Astrocyte (in vitro differentiated cells and primary cell): ENCODE measurements around the gene LNX2. TPM values are rescaled to one million over a fixed set of nuclear protein-coding genes. Genes with fewer than 3 reads are reported as not detected.
A peak's percentile ranks its signal among the peaks of the same experiment; 100 is the strongest.

ENCODE experiments used
- DNase-seq: peaks from one replicate; pipeline ENCODE4 v3.0.0-alpha.2; 2010; ENCODE audit warnings: low read depth
- FAIRE-seq: peaks from 2 replicates; lab custom pipeline; 2011; peaks lifted over from hg19 to GRCh38; lab: Jason Lieb, UNC
- H2AFZ ChIP-seq: 2 replicates; pipeline ENCODE4 v1.6.0; 2012; ENCODE audit warnings: low read depth, low read length, inconsistent platforms
- H3K27ac ChIP-seq: 2 replicates; pipeline ENCODE4 v1.5.1; 2011; ENCODE audit warnings: low read depth, low read length, inconsistent platforms
- H3K27me3 ChIP-seq: 2 replicates; pipeline ENCODE4 v1.6.0; 2011; ENCODE audit warnings: low read length, inconsistent platforms; ENCODE audit not compliant: insufficient read depth
- H3K36me3 ChIP-seq: 2 replicates; pipeline ENCODE4 v1.5.1; 2011; ENCODE audit warnings: low read length, inconsistent platforms; ENCODE audit not compliant: insufficient read depth
- H3K4me1 ChIP-seq: 2 replicates; pipeline ENCODE4 v1.5.1; 2011; ENCODE audit warnings: low read length, inconsistent platforms; ENCODE audit not compliant: insufficient read depth
- H3K4me2 ChIP-seq: 2 replicates; pipeline ENCODE4 v1.6.0; 2012; ENCODE audit warnings: low read length, inconsistent platforms
- H3K4me3 ChIP-seq: 2 replicates; pipeline ENCODE4 v1.5.1; 2011; ENCODE audit warnings: low read depth, mild to moderate bottlenecking, low read length, inconsistent platforms; ENCODE audit not compliant: insufficient read depth
- H3K79me2 ChIP-seq: 2 replicates; pipeline ENCODE4 v1.6.0; 2012; ENCODE audit warnings: mild to moderate bottlenecking, low read length, inconsistent platforms; ENCODE audit not compliant: insufficient read depth
- H3K9ac ChIP-seq: 2 replicates; pipeline ENCODE4 v1.6.0; 2012; ENCODE audit warnings: mild to moderate bottlenecking, low read length, inconsistent platforms
- H3K9me3 ChIP-seq: 2 replicates; pipeline ENCODE4 v1.5.1; 2012; ENCODE audit warnings: low read depth, mild to moderate bottlenecking, low read length, inconsistent platforms; ENCODE audit not compliant: insufficient read depth
- H4K20me1 ChIP-seq: 2 replicates; pipeline ENCODE4 v1.6.0; 2012; ENCODE audit warnings: low read length, inconsistent platforms; ENCODE audit not compliant: insufficient read depth
- H3K27ac Mint-ChIP-seq: one replicate; pipeline ENCODE4 v1.8.0; 2021; ENCODE audit warnings: mild to moderate bottlenecking, mixed read lengths; ENCODE audit not compliant: unreplicated experiment
- H3K27me3 Mint-ChIP-seq: one replicate; pipeline ENCODE4 v1.8.0; 2021; ENCODE audit warnings: low read depth, mixed read lengths; ENCODE audit not compliant: unreplicated experiment
- H3K36me3 Mint-ChIP-seq: one replicate; pipeline ENCODE4 v1.8.0; 2021; ENCODE audit warnings: low read depth, mixed read lengths; ENCODE audit not compliant: unreplicated experiment
- H3K4me1 Mint-ChIP-seq: one replicate; pipeline ENCODE4 v1.8.0; 2021; ENCODE audit warnings: low read depth, mixed read lengths; ENCODE audit not compliant: unreplicated experiment
- H3K4me3 Mint-ChIP-seq: one replicate; pipeline ENCODE4 v1.8.0; 2021; ENCODE audit warnings: mild to moderate bottlenecking, moderate library complexity, mixed read lengths; ENCODE audit not compliant: unreplicated experiment
- H3K9me3 Mint-ChIP-seq: one replicate; pipeline ENCODE4 v1.8.0; 2021; ENCODE audit warnings: mild to moderate bottlenecking, mixed read lengths; ENCODE audit not compliant: unreplicated experiment
- CTCF ChIP-seq: IDR thresholded peaks from 2 replicates; pipeline ENCODE4 v1.5.1; 2011; ENCODE audit warnings: low read depth, mild to moderate bottlenecking, inconsistent platforms, low read length, moderate library complexity; ENCODE audit not compliant: insufficient read depth
- EZH2 ChIP-seq: IDR thresholded peaks from 2 replicates; pipeline ENCODE4 v1.6.1; 2012; ENCODE audit warnings: mild to moderate bottlenecking, low read length, inconsistent platforms; ENCODE audit not compliant: insufficient read depth
- total RNA-seq: library from RNA; stranded (reverse); gene quantifications from 2 replicates; pipeline ENCODE4 v1.2.1, GENCODE V29; 2021

Gene LNX2
- total RNA-seq, 1 donor from 2014 or later: 8.7 TPM

- Histone ChIP-seq H3K27me3 (no peaks in the 10 kb centered on the region), H3K4me3 (no peak overlapping the region), H3K4me1 (peaks cover 8% of the 10 kb centered on the region), H3K4me2 (peak overlapping the region; percentile 7), H3K27ac (peak overlapping the region; percentile 1), H3K79me2 (peaks cover 42% of the 10 kb centered on the region), H4K20me1 (peaks cover 31% of the 10 kb centered on the region), H2AFZ (no peak overlapping the region), H3K36me3 (no peaks in the 10 kb centered on the region), H3K9me3 (no peaks in the 10 kb centered on the region), H3K9ac (no peak overlapping the region)
- Mint-ChIP-seq H3K27ac (peak overlapping the region; percentile 54), H3K9me3 (no peaks in the 10 kb centered on the region), H3K4me1 (peaks cover 37% of the 10 kb centered on the region), H3K36me3 (no peaks in the 10 kb centered on the region), H3K27me3 (no peaks in the 10 kb centered on the region), H3K4me3 (no peak overlapping the region)
- peak; percentile 90 for FAIRE-seq
- TF ChIP-seq EZH2: no peak
- peak; percentile 95 for DNase-seq
These were observed 24.0 kb upstream of the LNX2 start for GRCh38 chr13:27644302-27644701.

- H3K79me2 ChIP-seq: peaks cover 44% of the 10 kb centered on the region
- Mint-ChIP-seq H3K27me3 (no peaks in the 10 kb centered on the region), H3K4me1 (peaks cover 40% of the 10 kb centered on the region), H3K36me3 (no peaks in the 10 kb centered on the region), H3K4me3 (no peak overlapping the region), H3K27ac (peak overlapping the region; percentile 54), H3K9me3 (no peaks in the 10 kb centered on the region)
- TF ChIP-seq EZH2 (no peak), CTCF (no peak)
- no peaks in the 10 kb centered on the region for H3K9me3 ChIP-seq
- H3K4me3 ChIP-seq: no peak overlapping the region
- DNase-seq: no peak
- no peaks in the 10 kb centered on the region for H3K27me3 ChIP-seq
- peaks cover 32% of the 10 kb centered on the region for H4K20me1 ChIP-seq
- peaks cover 8% of the 10 kb centered on the region for H3K4me1 ChIP-seq
- H2AFZ ChIP-seq: no peak overlapping the region
- H3K9ac ChIP-seq: no peak overlapping the region
- peak overlapping the region; percentile 1 for H3K27ac ChIP-seq
- peak; percentile 88 for FAIRE-seq
- H3K36me3 ChIP-seq: no peaks in the 10 kb centered on the region
- peak overlapping the region; percentile 7 for H3K4me2 ChIP-seq
These were observed 23.2 kb upstream of the LNX2 start for GRCh38 chr13:27643334-27644132.

- DNase-seq: peak; percentile 8
- H3K27me3 Mint-ChIP-seq: no peaks in the 10 kb centered on the region
- Histone ChIP-seq H3K36me3 (no peaks in the 10 kb centered on the region), H3K9me3 (no peaks in the 10 kb centered on the region), H3K4me3 (no peak overlapping the region), H3K4me2 (no peak overlapping the region), H3K9ac (no peak overlapping the region), H3K27ac (no peak overlapping the region), H4K20me1 (peaks cover 43% of the 10 kb centered on the region), H3K79me2 (peaks cover 56% of the 10 kb centered on the region), H2AFZ (no peak overlapping the region), H3K4me1 (peaks cover 8% of the 10 kb centered on the region), H3K27me3 (no peaks in the 10 kb centered on the region)
- H3K36me3 Mint-ChIP-seq: no peaks in the 10 kb centered on the region
- H3K4me3 Mint-ChIP-seq: no peak overlapping the region
- H3K27ac Mint-ChIP-seq: peak overlapping the region; percentile 64
- H3K9me3 Mint-ChIP-seq: no peaks in the 10 kb centered on the region
- H3K4me1 Mint-ChIP-seq: peaks cover 45% of the 10 kb centered on the region
- no peak for FAIRE-seq
- TF ChIP-seq EZH2 (no peak), CTCF (no peak)
These were observed 21.6 kb upstream of the LNX2 start for GRCh38 chr13:27641711-27642502.
